ENCODE measurements around the gene AP5Z1.

DNA sequence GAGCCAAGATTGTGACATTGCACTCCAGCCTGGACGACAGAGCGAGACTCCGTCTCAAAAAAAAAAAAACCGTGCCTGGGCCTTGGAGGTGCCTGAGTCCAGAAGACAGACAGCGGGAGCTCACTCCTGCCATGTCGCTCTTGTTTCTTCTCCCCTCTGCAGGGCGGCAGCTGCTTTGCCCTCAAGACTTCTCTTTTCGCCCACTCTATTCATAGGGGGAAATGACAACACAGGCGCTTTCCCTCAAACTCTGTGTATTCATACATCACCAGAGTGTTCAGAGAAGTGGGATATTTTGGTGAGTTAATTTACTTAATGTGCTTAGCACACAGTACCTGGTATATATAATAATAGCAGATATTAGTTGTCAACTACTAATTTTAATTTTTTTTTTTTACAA is 48.9 kb upstream of the AP5Z1 start:
- TF ChIP-seq, protein P1, sequence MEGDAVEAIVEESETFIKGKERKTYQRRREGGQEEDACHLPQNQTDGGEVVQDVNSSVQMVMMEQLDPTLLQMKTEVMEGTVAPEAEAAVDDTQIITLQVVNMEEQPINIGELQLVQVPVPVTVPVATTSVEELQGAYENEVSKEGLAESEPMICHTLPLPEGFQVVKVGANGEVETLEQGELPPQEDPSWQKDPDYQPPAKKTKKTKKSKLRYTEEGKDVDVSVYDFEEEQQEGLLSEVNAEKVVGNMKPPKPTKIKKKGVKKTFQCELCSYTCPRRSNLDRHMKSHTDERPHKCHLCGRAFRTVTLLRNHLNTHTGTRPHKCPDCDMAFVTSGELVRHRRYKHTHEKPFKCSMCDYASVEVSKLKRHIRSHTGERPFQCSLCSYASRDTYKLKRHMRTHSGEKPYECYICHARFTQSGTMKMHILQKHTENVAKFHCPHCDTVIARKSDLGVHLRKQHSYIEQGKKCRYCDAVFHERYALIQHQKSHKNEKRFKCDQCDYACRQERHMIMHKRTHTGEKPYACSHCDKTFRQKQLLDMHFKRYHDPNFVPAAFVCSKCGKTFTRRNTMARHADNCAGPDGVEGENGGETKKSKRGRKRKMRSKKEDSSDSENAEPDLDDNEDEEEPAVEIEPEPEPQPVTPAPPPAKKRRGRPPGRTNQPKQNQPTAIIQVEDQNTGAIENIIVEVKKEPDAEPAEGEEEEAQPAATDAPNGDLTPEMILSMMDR (IDR thresholded peaks at IDR 0.05): no peak
- no peak for TF ChIP-seq POLR2A (IDR thresholded peaks at IDR 0.05)

All from adrenal gland (tissue), 5 donors.